HCT116 (cell line): ENCODE results near the gene SLCO2A1. TPM values are rescaled to one million over a fixed set of nuclear protein-coding genes. Genes with fewer than 3 reads are reported as not detected.

ENCODE experiments used
- ATAC-seq: fragments of 200-7000 bp; cut with Tn5 transposase; 2 replicates; pipeline ENCODE4 v1.9.1; 2020; ENCODE audit warnings: mild to moderate bottlenecking, moderate library complexity
- BruUV-seq: library from RNA; stranded (reverse); fragments of 400-500 nt; replicated peaks from 2 replicates; lab custom pipeline; 2021; lab: Mats Ljungman, UMichigan
- CTCF ChIA-PET: fragments of 300-600 bp; sonication (Branson Sonifier 250); formaldehyde crosslinking; loops from one replicate; lab custom pipeline; 2021; ENCODE audit warnings: antibody characterized with exemption; lab: Charles Lee
- POLR2A ChIA-PET: fragments of 300-600, 350-600 bp; sonication (Branson Sonifier 250); formaldehyde crosslinking; loops from one replicate; lab custom pipeline; 2021; ENCODE audit warnings: antibody characterized with exemption; lab: Charles Lee
- RAD21 ChIA-PET, 2 experiments: fragments of 300-600 bp; sonication (Branson Sonifier 250); formaldehyde crosslinking; loops; one replicate each; lab custom pipeline; 2023; ENCODE audit warnings: low total read pairs in 2 of 2; ENCODE audit not compliant: uncharacterized antibody in 2 of 2, unreplicated experiment in 2 of 2, low non-redundant PET in 1 of 2; lab: Charles Lee
- DNase-seq: peaks from one replicate; pipeline ENCODE4 v3.0.0-alpha.2; 2010; ENCODE audit warnings: low read depth, low spot score
- H2AFZ ChIP-seq: fragments of 200-600 bp; shearing (Covaris generic), sonication (generic); 2 replicates; pipeline ENCODE4 v1.6.1; 2017; ENCODE audit warnings: low read depth, mixed run types, mixed read lengths, antibody characterized with exemption, low read length; ENCODE audit not compliant: poor library complexity, severe bottlenecking
- H3K27ac ChIP-seq: 2 replicates; pipeline ENCODE4 v1.5.1; 2012; ENCODE audit warnings: low read depth, low read length
- H3K27me3 ChIP-seq: fragments of 200-600 bp; sonication (generic); 2 replicates; pipeline ENCODE4 v1.6.1; 2016; ENCODE audit warnings: mixed run types, low read length, mixed read lengths; ENCODE audit not compliant: insufficient read depth
- H3K36me3 ChIP-seq, 2 experiments: fragments of 200-500 bp in 1 of 2; fragments of 200-600 bp in 1 of 2; sonication (Bioruptor generic) in 1 of 2; sonication (generic) in 1 of 2; 2 replicates each; pipeline versions ENCODE4 v1.5.1 to v1.6.1; 2014 to 2016; ENCODE audit warnings: low read length in 2 of 2, inconsistent platforms in 1 of 2, mixed read lengths in 1 of 2, mixed run types in 1 of 2; ENCODE audit not compliant: insufficient read depth in 2 of 2, control insufficient read depth in 1 of 2
- H3K4me1 ChIP-seq, 2 experiments: fragments of 200-600 bp in 1 of 2; sonication (generic) in 1 of 2; 2 replicates each; pipeline versions ENCODE4 v1.5.1 to v1.6.1; 2012 to 2017; ENCODE audit warnings: low read length in 2 of 2, inconsistent platforms in 1 of 2, mild to moderate bottlenecking in 1 of 2, mixed read lengths in 1 of 2, mixed run types in 1 of 2, moderate library complexity in 1 of 2; ENCODE audit not compliant: insufficient read depth in 2 of 2, control insufficient read depth in 1 of 2
- H3K4me2 ChIP-seq: fragments of 200-600 bp; sonication (generic); 2 replicates; pipeline ENCODE4 v1.6.1; 2017; ENCODE audit warnings: mixed run types, low read length, mixed read lengths
- H3K4me3 ChIP-seq, 2 experiments: fragments of 200-600 bp in 1 of 2; sonication (generic) in 1 of 2; replicated peaks in 1 of 2; 2 replicates each; pipeline ENCODE4 v1.5.1; 2011 to 2016; ENCODE audit warnings: low read length in 2 of 2, control low read depth in 1 of 2, low read depth in 1 of 2, mild to moderate bottlenecking in 1 of 2, mixed read lengths in 1 of 2, mixed run types in 1 of 2
- H3K79me2 ChIP-seq: fragments of 200-600 bp; sonication (generic); 2 replicates; pipeline ENCODE4 v1.6.1; 2017; ENCODE audit warnings: mild to moderate bottlenecking, mixed run types, low read length, moderate library complexity, mixed read lengths; ENCODE audit not compliant: insufficient read depth
- H3K9ac ChIP-seq: fragments of 200-600 bp; sonication (generic); 2 replicates; pipeline ENCODE4 v1.6.1; 2016; ENCODE audit warnings: low read length, mixed read lengths
- H3K9me2 ChIP-seq: fragments of 200-600 bp; sonication (generic), shearing (Covaris generic); 2 replicates; pipeline ENCODE4 v1.6.1; 2017; ENCODE audit warnings: mixed run types, mild to moderate bottlenecking, moderate library complexity; ENCODE audit not compliant: insufficient read depth
- H3K9me3 ChIP-seq, 2 experiments: fragments of 200-500 bp in 1 of 2; fragments of 200-600 bp in 1 of 2; sonication (Bioruptor generic) in 1 of 2; sonication (generic) in 1 of 2; 2 replicates each; pipeline ENCODE4 v1.6.1; 2014 to 2017; ENCODE audit warnings: low read length in 2 of 2, mixed read lengths in 2 of 2, inconsistent platforms in 1 of 2, low read depth in 1 of 2, mild to moderate bottlenecking in 1 of 2, mixed run types in 1 of 2, moderate library complexity in 1 of 2; ENCODE audit not compliant: control insufficient read depth in 1 of 2, insufficient read depth in 1 of 2
- H4K20me1 ChIP-seq: fragments of 200-600 bp; sonication (generic), shearing (Covaris generic); 2 replicates; pipeline ENCODE4 v1.6.1; 2017; ENCODE audit warnings: mixed run types, mild to moderate bottlenecking, moderate library complexity; ENCODE audit not compliant: insufficient read depth
- CTCF ChIP-seq, 3 experiments: fragments of 200-600 bp in 1 of 3; sonication (generic) in 1 of 3; IDR thresholded peaks in 2 of 3; conservative IDR thresholded peaks in 1 of 3; 2 replicates each; pipeline ENCODE4 v1.5.1; 2012 to 2017; ENCODE audit warnings: low read depth in 2 of 3, low read length in 2 of 3, antibody characterized with exemption in 1 of 3, borderline replicate concordance in 1 of 3, control low read depth in 1 of 3, mild to moderate bottlenecking in 1 of 3, mixed read lengths in 1 of 3, mixed run types in 1 of 3, moderate library complexity in 1 of 3; ENCODE audit not compliant: insufficient read depth in 1 of 3
- RAD21 ChIP-seq: IDR thresholded peaks from 2 replicates; pipeline ENCODE4 v1.6.1; 2012; ENCODE audit warnings: low read depth, mild to moderate bottlenecking
- SRF ChIP-seq: IDR thresholded peaks from 2 replicates; pipeline ENCODE4 v1.6.1; 2012; ENCODE audit warnings: low read depth
- TCF7L2 ChIP-seq: IDR thresholded peaks from 2 replicates; pipeline ENCODE4 v1.7.0; 2011; ENCODE audit warnings: borderline replicate concordance, inconsistent platforms; ENCODE audit not compliant: insufficient read depth, insufficient read length; ENCODE audit errors: extremely low read depth
- intact Hi-C: fragments of 100-400 bp; cut with micrococcal nuclease; formaldehyde crosslinking; loops from 2 replicates; pipeline ENCODE4 v1.10.0; 2022
- total RNA-seq: library from RNA; stranded (reverse); gene quantifications from one replicate; pipeline ENCODE4 v1.2.1, GENCODE V29; 2021; ENCODE audit not compliant: unreplicated experiment

The SLCO2A1 gene
- total RNA-seq, 1 experiment from 2014 or later, result 0.52 TPM

- no peak for TF ChIP-seq SRF
These were observed 98.6 kb downstream of the SLCO2A1 start (continued) for GRCh38 chr3:133931084-133931483.

- ATAC-seq, result peak; percentile 64
- CTCF ChIA-PET, result interaction anchor here (0.6 to 2.7 kb wide), 11 partner anchors 9 to 375 kb away, joined by 3 to 26 read pairs (median 3); no protein-coding TSS in a partner anchor
These were observed 99.3 kb downstream of the SLCO2A1 start for GRCh38 chr3:133930341-133930933.

More at GRCh38 chr3:133930341-133930933, 99.3 kb downstream of the SLCO2A1 start:
- Histone ChIP-seq H2AFZ (no peak overlapping the region), H3K9me2 (no peaks in the 10 kb centered on the region), H3K4me1 (peaks cover 0 to 9% of the 10 kb centered on the region in 2 experiments; a peak in 2 of 4 replicates), H3K9ac (no peak overlapping the region), H3K79me2 (no peaks in the 10 kb centered on the region), H3K4me2 (no peak overlapping the region), H3K4me3 (no peak overlapping the region), H4K20me1 (no peaks in the 10 kb centered on the region)
- RAD21 ChIA-PET, result no interaction called here
- BruUV-seq, result no TSS peak
- peak; percentile 92 for TF ChIP-seq RAD21
- TF ChIP-seq TCF7L2, result no peak
- TF ChIP-seq CTCF (IDR thresholded peaks at IDR 0.05 in 2 of 3, conservative IDR thresholded peaks at IDR 0.05 in 1 of 3; ENCODE audit: borderline replicate concordance in 1 of 3, insufficient read depth in 1 of 3, low read depth in 2 of 3, low read length in 2 of 3), result peak; percentile 68 to 80 (median 78)
- TF ChIP-seq, all 23 proteins: peak for 2
- Histone ChIP-seq H3K36me3 (no peaks in the 10 kb centered on the region), H3K27ac (no peak overlapping the region), H3K9me3 (no peaks in the 10 kb centered on the region), H3K27me3 (no peaks in the 10 kb centered on the region; the same call in 1 of the 2 replicates)
- intact Hi-C loops, result loop anchor here (1.0 to 5.0 kb wide), 5 partner anchors 109 to 542 kb away; no protein-coding TSS in a partner anchor
- POLR2A ChIA-PET, result no interaction called here
- DNase-seq, result peak; percentile 41
